Right lobe of liver (tissue), 4 donors: ENCODE measurements around the gene CARNS1.

Experiments
- CTCF ChIP-seq, 4 donors: fragments of 200-600 bp in 3 of 4; fragments of 450-650 bp in 1 of 4; IDR thresholded peaks; one replicate each; pipeline versions ENCODE4 v1.5.1 to v1.8.0; 2016 to 2022; ENCODE audit warnings: antibody characterized with exemption in 4 of 4, mild to moderate bottlenecking in 2 of 4
- POLR2A ChIP-seq: fragments of 450-650 bp; IDR thresholded peaks from one replicate; pipeline ENCODE4 v1.6.1; 2017; ENCODE audit warnings: antibody characterized with exemption, mild to moderate bottlenecking
- donor health status: DM: no; HTN: no; CAD: no.
- donor health status: DM: no; HTN: no; CAD: no.
- donor health status: DM: no; HTN: yes; CAD: no.

GRCh38 chr11:67449116-67449844 is 33.8 kb downstream of the CARNS1 start:
- TF ChIP-seq POLR2A, result no peak
- TF ChIP-seq CTCF (IDR thresholded peaks at IDR 0.05), result no peak
